Fibroblast of lung (primary cell): ENCODE data around the gene BCAR3.

Experiments
- EZH2 ChIP-seq: IDR thresholded peaks from 2 replicates; pipeline ENCODE4 v1.5.1; 2012; ENCODE audit warnings: low read length, control low read depth, mild to moderate bottlenecking; ENCODE audit errors: missing control alignments
- TF ChIP-seq, protein P1 (sequence below), 2 donors: IDR thresholded peaks in 1 of 2; conservative IDR thresholded peaks in 1 of 2; 1 replicate in 1 of 2; 2 replicates in 1 of 2; pipeline ENCODE4 v1.5.1; 2011 to 2012; ENCODE audit warnings: low read length in 2 of 2, control low read depth in 1 of 2, inconsistent platforms in 1 of 2, low read depth in 1 of 2, mild to moderate bottlenecking in 1 of 2

DNA sequence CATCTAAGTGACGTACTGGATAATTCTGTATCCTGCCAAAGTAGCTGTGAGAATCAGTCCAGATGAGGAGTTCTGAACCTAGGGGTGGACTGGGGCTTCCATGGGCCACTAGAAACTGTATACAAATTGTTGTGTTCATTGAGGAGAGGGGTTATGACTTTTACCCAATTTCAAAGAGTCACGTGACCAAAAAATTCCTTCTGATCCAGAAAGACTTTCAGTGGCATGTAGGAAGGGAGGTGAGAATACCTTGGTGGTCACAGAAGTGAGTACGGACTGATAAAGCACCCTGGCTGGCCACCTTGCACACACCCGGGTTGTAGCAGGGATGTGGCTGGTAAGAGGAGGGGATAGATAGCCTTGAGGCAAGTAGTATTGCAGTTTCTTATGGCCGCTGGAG is 60.4 kb downstream of the BCAR3 start:
- TF ChIP-seq, protein P1, sequence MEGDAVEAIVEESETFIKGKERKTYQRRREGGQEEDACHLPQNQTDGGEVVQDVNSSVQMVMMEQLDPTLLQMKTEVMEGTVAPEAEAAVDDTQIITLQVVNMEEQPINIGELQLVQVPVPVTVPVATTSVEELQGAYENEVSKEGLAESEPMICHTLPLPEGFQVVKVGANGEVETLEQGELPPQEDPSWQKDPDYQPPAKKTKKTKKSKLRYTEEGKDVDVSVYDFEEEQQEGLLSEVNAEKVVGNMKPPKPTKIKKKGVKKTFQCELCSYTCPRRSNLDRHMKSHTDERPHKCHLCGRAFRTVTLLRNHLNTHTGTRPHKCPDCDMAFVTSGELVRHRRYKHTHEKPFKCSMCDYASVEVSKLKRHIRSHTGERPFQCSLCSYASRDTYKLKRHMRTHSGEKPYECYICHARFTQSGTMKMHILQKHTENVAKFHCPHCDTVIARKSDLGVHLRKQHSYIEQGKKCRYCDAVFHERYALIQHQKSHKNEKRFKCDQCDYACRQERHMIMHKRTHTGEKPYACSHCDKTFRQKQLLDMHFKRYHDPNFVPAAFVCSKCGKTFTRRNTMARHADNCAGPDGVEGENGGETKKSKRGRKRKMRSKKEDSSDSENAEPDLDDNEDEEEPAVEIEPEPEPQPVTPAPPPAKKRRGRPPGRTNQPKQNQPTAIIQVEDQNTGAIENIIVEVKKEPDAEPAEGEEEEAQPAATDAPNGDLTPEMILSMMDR (conservative IDR thresholded peaks at IDR 0.05 in 1 of 2, IDR thresholded peaks at IDR 0.05 in 1 of 2; ENCODE audit: low read depth in 1 of 2, low read length in 2 of 2), result no peak
- TF ChIP-seq EZH2, result no peak
